Measurements from ENCODE around the gene PDHB. TPM values are rescaled to one million over a fixed set of nuclear protein-coding genes. Genes with fewer than 3 reads are reported as not detected.
A peak's percentile ranks its signal among the peaks of the same experiment; 100 is the strongest.

The PDHB gene
- total and polyA plus RNA-seq, 5 donors: 115 to 242 (median 135) TPM

DNA sequence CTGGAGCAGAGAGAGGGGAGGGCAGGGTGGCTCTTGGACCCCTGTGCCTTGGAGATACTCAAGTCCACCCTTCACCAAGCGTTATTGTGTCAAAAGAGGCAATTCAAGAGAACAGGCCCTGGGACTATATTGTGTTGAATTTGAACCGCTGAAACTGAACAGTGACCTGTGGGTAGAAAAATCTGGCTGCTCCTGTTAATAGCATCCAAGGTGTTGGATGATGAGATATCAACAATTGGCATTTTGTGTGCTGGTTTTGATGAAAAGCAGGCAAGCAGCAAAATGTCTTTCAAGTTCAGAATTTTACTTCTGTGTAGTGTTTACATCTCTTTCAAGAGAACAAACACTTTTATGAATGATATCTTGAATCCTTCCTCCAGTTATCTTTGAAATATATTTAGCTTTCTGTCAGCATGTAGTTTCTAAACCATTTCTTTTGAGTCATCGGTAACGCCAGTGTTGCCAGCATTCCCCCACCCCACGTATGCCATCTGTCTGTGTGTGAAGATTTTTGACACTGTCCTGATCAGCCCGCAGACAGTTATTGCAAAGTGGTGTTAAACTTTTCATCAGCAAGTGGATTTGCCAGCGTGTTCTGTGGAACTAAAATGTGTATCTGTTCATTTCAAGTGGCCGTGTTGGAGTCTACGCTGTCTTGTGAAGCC lies 34.8 kb downstream of the PDHB start:
- intact Hi-C loops (cut with DNase I): no loop called here
- Histone ChIP-seq H3K4me3 (ENCODE audit: low read length) (no peak overlapping the region), H3K4me1 (ENCODE audit: control insufficient read depth, insufficient read depth, low read length) (peaks cover 6% of the 10 kb centered on the region), H3K27me3 (ENCODE audit: control insufficient read depth, insufficient read depth) (no peaks in the 10 kb centered on the region), H3K27ac (ENCODE audit: low read length) (peak overlapping the region; percentile 64), H3K9me3 (ENCODE audit: control insufficient read depth, low read length) (no peaks in the 10 kb centered on the region)
- 62% methylated on average over 9 of the region's 9 CpGs for WGBS
- ATAC-seq (peak; percentile 47 to 59), DNase-seq (no peak)

DNA sequence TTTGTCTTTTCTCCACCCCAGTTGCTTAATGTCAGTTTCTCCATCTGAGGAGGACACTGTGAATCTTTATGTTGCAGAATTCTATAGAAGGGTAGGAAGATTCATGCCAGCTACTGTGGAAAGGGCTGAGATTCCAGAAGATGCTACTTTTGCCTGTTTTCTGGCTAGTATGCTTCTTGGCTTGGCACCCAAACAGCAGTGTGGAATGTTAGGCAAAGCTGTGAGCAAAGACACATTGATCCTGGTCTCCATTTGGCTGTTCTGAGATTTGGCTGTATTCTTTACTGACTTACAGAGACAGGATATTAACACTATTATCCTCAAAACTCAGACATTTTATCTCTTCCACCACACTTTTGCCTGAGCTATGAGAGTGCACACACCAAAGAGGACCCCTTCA lies 39.3 kb downstream of the PDHB start:
- intact Hi-C loops (cut with DNase I): no loop called here
- H3K27ac ChIP-seq (ENCODE audit: low read length): no peak overlapping the region
- peaks cover 5% of the 10 kb centered on the region for H3K4me1 ChIP-seq (ENCODE audit: control insufficient read depth, insufficient read depth, low read length)
- ATAC-seq (no peak), DNase-seq (no peak)
- no peaks in the 10 kb centered on the region for H3K27me3 ChIP-seq (ENCODE audit: control insufficient read depth, insufficient read depth)
- no peaks in the 10 kb centered on the region for H3K9me3 ChIP-seq (ENCODE audit: control insufficient read depth, low read length)
- no peak overlapping the region for H3K4me3 ChIP-seq (ENCODE audit: low read length)

DNA sequence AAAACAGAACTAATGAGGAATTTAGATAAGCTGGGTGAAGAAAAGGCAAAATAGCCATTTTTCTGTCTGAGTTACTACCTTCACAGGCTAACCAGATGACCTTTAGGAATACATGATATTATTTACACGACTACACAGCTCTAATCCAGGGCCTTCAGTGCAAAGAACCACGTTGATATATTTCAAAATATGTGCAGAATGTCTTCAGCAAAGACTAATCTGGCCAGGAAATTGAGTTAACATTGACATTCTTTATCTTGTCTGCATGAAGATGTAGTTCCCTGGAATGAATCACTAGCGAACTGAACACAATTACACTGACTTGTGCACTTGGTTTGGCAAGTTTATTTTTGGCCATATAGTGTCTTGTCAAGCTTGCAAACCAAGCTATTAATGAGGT lies 41.5 kb downstream of the PDHB start:
- Histone ChIP-seq H3K4me1 (ENCODE audit: control insufficient read depth, insufficient read depth, low read length) (peaks cover 3% of the 10 kb centered on the region), H3K4me3 (ENCODE audit: low read length) (no peak overlapping the region), H3K9me3 (ENCODE audit: control insufficient read depth, low read length) (no peaks in the 10 kb centered on the region), H3K27me3 (ENCODE audit: control insufficient read depth, insufficient read depth) (no peaks in the 10 kb centered on the region), H3K27ac (ENCODE audit: low read length) (no peak overlapping the region)
- DNase-seq (no peak), ATAC-seq (no peak)
- WGBS: 18% methylated on average over 3 of the region's 3 CpGs
- intact Hi-C loops (cut with DNase I): no loop called here

DNA sequence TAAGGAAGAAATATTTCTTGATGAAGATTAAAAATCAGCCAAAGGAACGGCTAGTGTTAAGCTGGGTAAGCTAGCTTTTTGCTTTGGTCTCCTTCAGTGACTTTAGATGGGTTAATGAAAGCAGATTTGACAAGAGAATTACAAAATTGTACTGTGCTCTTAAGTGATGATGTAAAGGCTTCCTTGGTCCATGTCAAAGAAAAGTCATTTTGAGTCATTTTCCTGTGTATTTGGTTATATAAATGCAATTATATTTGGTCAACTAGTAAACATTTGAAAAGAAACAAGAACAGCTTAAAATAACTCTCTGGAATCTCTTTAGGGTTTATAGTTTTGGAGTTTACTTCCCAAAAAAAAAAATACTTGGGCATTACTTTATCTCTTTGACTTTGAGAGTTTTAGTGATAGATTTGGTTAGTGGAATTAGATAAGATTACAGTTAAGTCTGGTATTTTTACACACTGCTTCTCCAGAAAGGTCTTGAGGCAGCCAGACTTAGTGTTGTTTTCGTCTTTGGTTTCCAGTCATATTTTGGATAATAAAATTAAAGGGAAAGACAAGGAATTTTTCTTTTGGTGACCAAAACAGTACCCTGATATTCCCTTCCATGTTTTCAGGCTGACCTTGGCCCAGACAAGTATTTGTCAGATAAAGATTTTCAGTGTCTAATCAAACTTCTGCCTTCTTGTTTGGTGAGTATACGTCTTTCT lies 42.3 kb downstream of the PDHB start:
- intact Hi-C loops (cut with DNase I): no loop called here
- ATAC-seq (peak in 1 of 2 donors; percentile 36), DNase-seq (no peak)
- Histone ChIP-seq H3K27ac (ENCODE audit: low read length) (no peak overlapping the region), H3K27me3 (ENCODE audit: control insufficient read depth, insufficient read depth) (no peaks in the 10 kb centered on the region), H3K4me3 (ENCODE audit: low read length) (no peak overlapping the region), H3K9me3 (ENCODE audit: control insufficient read depth, low read length) (no peaks in the 10 kb centered on the region), H3K4me1 (ENCODE audit: control insufficient read depth, insufficient read depth, low read length) (peaks cover 3% of the 10 kb centered on the region)
- 38% methylated on average over 3 of the region's 3 CpGs for WGBS

DNA sequence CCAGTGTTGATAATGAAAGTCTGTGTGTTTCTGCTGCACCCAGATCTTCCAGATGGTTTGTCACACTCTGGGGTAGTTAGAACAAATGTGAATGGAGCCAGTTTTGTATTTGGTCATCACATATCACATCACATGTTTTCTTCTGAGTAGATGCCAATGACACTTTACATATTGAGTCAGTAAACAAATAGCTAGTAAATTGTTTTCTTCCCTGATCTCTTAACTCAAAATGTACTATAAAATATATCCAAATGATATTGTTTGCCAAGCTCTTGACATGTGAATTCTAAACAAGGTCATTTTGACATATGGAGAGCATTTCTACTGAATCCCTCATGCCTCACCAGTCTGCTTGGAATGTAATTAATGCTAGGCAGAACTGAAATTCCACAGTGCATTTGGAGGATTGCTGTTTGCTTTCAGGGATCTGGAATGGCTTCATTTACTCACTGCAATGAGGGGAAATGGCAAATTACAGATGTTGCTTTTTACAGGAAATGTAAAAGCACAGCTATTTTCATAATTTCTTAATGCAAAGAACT lies 45.0 kb downstream of the PDHB start:
- ATAC-seq: no peak
- Histone ChIP-seq H3K9me3 (ENCODE audit: control insufficient read depth, low read length) (no peaks in the 10 kb centered on the region), H3K27ac (ENCODE audit: low read length) (peak overlapping the region; percentile 35), H3K4me1 (ENCODE audit: control insufficient read depth, insufficient read depth, low read length) (peaks cover 8% of the 10 kb centered on the region), H3K4me3 (ENCODE audit: low read length) (no peak overlapping the region), H3K27me3 (ENCODE audit: control insufficient read depth, insufficient read depth) (no peaks in the 10 kb centered on the region)
- intact Hi-C loops (cut with DNase I): no loop called here
- DNase-seq: no peak

DNA sequence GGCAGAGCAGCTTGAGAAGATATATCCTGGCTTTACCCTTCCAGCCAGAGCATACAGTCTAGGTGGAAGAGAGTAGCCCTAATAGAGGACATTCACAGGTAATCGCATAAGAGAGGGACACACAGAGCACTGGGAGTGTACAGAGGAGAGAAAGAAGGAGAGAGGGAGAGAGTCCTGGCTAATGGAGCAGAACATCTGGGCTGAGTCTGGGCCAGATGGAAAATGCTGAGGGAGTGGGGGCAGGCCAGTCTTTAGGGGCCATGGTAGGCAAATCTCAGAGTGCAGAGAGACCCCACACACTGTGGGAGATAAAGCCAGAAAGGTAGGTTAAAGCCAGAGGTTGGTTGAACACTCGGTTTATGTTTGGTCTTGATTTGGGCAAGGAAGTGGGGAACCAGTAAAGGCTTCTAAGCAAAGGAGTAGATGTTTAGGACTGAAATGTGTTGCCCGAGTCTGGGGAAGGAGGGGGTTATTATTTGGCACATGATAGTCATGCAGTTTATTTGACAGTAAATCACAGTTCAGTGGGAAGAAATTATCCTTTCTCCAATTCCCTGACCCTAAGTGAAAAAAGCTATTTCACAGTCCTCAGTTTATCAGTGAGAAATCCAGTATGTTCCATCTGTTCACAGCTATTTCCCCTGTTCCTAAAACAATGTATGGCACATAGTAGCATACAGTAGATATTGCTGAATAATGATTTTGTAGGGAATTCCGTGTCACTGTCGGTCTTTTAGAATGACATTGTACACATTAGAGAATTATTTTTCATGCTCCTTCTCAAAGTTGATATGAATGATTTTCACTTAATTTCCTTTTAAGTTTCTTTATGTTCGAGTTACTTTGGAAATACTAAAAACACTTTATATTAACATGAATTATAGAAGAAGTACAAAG lies 45.7 kb downstream of the PDHB start:
- DNase-seq (no peak), ATAC-seq (peak; percentile 6 to 14)
- H3K9me3 ChIP-seq (ENCODE audit: control insufficient read depth, low read length): no peaks in the 10 kb centered on the region
- no peaks in the 10 kb centered on the region for H3K27me3 ChIP-seq (ENCODE audit: control insufficient read depth, insufficient read depth)
- no peak overlapping the region for H3K4me3 ChIP-seq (ENCODE audit: low read length)
- intact Hi-C loops (cut with DNase I): no loop called here
- H3K4me1 ChIP-seq (ENCODE audit: control insufficient read depth, insufficient read depth, low read length): peaks cover 8% of the 10 kb centered on the region
- WGBS: 65% methylated on average over 6 of the region's 6 CpGs
- peak overlapping the region; percentile 0 for H3K27ac ChIP-seq (ENCODE audit: low read length)

DNA sequence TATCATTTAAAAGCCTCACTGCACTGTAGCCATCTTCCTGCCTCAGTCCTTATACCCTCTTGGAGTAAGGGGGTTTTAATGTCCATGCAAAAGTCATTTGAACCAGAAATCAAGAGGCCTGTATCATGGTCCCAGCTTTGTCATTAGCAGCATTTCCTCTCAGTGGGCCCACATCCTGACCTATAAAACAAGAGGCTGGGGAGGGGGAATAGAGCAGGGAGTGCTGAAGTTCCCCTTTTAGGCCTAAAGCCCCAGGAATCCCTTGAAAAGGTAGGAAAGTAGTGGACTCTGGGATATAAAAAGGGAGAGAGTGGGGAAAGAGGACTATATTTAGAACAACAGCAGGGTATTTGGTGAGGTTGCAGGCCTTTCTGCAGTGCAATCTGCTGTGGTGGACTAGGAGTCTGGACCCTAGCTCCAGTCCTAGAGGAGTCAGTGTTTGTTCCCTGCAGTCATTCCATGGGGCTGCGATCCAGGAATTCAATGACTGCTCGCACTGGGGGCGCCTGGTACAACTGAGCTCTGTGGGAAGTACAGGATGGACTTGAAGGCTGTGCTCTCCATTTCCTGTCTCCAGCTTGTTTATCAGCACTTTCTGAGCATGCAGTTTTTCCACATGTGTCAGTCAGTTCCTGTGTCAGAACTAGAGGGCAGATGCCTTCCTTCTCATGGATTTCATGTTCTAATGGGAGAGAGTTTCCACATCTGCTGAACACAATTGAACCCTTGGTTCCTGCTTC lies 46.8 kb downstream of the PDHB start:
- no peaks in the 10 kb centered on the region for H3K9me3 ChIP-seq (ENCODE audit: control insufficient read depth, low read length)
- WGBS: 28% methylated on average over 3 of the region's 3 CpGs
- ATAC-seq (peak; percentile 74 to 88), DNase-seq (peak; percentile 42 to 79 (median 58))
- intact Hi-C loops (cut with DNase I): no loop called here
- H3K27me3 ChIP-seq (ENCODE audit: control insufficient read depth, insufficient read depth): no peaks in the 10 kb centered on the region
- no peak overlapping the region for H3K4me3 ChIP-seq (ENCODE audit: low read length)
- H3K27ac ChIP-seq (ENCODE audit: low read length): peak overlapping the region; percentile 3
- peaks cover 7% of the 10 kb centered on the region for H3K4me1 ChIP-seq (ENCODE audit: control insufficient read depth, insufficient read depth, low read length)

DNA sequence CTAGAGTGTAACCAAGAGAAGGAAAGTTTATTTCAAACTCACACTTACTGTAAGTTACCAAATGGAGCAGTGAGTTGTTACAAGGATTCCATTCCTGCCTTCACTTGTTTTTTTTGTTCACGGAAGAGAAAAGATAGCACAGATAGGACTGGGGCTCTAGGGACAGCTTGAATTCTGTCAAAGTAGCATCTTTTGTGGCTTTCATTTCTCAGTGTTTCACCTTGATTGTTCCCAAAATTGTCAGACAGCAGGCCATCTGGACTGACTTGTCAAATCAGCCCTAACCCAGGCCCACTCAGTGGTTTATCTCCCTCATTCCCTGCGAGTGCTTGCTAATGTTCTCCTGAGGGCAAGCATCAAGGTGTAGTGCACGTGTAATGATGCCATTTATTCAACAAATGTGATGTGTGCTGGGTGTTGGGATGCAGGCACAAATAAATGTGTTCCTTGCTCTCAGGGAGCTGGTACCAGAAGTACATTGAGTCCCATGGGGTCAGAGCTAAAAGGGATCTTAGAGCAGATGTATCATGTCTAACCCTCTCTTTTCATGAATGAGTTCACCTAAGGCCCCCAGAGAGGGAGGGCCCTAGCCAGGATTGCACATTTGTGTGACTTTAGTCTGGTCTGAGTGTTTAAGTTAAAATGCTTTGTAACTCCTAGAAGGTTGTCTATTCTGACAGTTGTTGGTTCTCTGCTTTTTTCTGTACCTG lies 49.1 kb downstream of the PDHB start:
- Histone ChIP-seq H3K27ac (ENCODE audit: low read length) (no peak overlapping the region), H3K9me3 (ENCODE audit: control insufficient read depth, low read length) (no peaks in the 10 kb centered on the region), H3K4me3 (ENCODE audit: low read length) (no peak overlapping the region), H3K27me3 (ENCODE audit: control insufficient read depth, insufficient read depth) (no peaks in the 10 kb centered on the region), H3K4me1 (ENCODE audit: control insufficient read depth, insufficient read depth, low read length) (peaks cover 7% of the 10 kb centered on the region)
- WGBS: 87% methylated on average over 3 of the region's 3 CpGs
- intact Hi-C loops (cut with DNase I): no loop called here
- ATAC-seq: no peak
- no peak for DNase-seq

DNA sequence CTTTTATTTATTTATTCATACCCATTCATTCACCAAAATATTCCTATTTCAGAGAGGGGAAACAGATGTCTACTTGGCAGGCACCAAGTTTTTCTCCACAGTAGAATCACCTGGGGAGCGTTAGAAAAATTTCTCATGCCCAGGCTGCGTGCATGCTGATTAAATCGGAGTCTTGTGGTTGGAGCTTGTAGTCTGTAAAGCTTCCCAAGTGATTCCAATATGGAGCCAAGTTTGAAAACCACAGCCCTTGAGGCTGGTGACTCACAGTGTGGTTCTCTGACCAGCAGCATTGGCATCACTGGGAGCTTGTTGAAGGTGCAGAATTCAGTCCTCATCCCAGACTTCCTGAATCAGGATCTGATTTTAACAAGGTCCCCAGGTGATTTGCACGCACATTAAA lies 49.7 kb downstream of the PDHB start:
- no peaks in the 10 kb centered on the region for H3K27me3 ChIP-seq (ENCODE audit: control insufficient read depth, insufficient read depth)
- DNase-seq (peak in 1 of 3 donors; percentile 19), ATAC-seq (peak; percentile 19 to 36)
- 76% methylated on average over 4 of the region's 4 CpGs for WGBS
- H3K27ac ChIP-seq (ENCODE audit: low read length): no peak overlapping the region
- H3K4me1 ChIP-seq (ENCODE audit: control insufficient read depth, insufficient read depth, low read length): peaks cover 7% of the 10 kb centered on the region
- intact Hi-C loops (cut with DNase I): no loop called here
- H3K4me3 ChIP-seq (ENCODE audit: low read length): no peak overlapping the region
- no peaks in the 10 kb centered on the region for H3K9me3 ChIP-seq (ENCODE audit: control insufficient read depth, low read length)

DNA sequence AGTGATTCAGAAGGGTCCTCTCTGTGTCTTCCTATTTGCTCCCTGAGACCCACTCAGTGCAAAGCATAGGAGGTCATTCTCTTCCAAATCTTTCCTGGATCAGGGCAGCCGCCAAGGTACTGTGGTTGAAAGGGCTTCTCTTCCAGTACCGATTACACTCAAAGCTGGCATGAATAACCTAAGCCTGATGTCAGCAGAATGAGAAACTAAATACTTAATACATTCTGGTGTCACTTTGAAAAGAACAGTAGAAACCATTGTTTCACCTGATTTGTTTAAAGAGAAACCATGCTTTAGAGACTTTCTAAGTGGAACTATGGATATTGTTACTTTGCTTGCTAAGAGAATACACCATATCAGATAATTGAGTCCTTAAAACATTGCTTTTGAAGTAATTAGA lies 50.2 kb downstream of the PDHB start:
- intact Hi-C loops (cut with DNase I): no loop called here
- H3K27ac ChIP-seq (ENCODE audit: low read length): no peak overlapping the region
- ATAC-seq (no peak), DNase-seq (no peak)
- no peaks in the 10 kb centered on the region for H3K27me3 ChIP-seq (ENCODE audit: control insufficient read depth, insufficient read depth)
- no peaks in the 10 kb centered on the region for H3K9me3 ChIP-seq (ENCODE audit: control insufficient read depth, low read length)
- H3K4me3 ChIP-seq (ENCODE audit: low read length): no peak overlapping the region
- H3K4me1 ChIP-seq (ENCODE audit: control insufficient read depth, insufficient read depth, low read length): peaks cover 5% of the 10 kb centered on the region
- WGBS: 81% methylated on average over 2 of the region's 2 CpGs
